Chondrocyte (in vitro differentiated cells): ENCODE data around the gene ATAD5. TPM values are rescaled to one million over a fixed set of nuclear protein-coding genes. Genes with fewer than 3 reads are reported as not detected.
"Not testable (repeated sequence)": the region's sequence is repeated elsewhere in the genome, so short reads cannot be mapped to it uniquely, and the experiment has no call there.

Source experiments
- DNase-seq: peaks from one replicate; pipeline ENCODE4 v3.0.0; 2021; ENCODE audit warnings: mixed read lengths, low spot score
- H3K27ac Mint-ChIP-seq: one replicate; pipeline ENCODE4 v1.8.0; 2021; ENCODE audit warnings: mild to moderate bottlenecking, moderate library complexity, mixed read lengths; ENCODE audit not compliant: unreplicated experiment
- H3K27me3 Mint-ChIP-seq: 2 replicates; pipeline ENCODE4 v1.8.0; 2021; ENCODE audit warnings: low read depth, mixed read lengths
- H3K36me3 Mint-ChIP-seq: 2 replicates; pipeline ENCODE4 v1.8.0; 2021; ENCODE audit warnings: low read depth, mixed read lengths
- H3K4me1 Mint-ChIP-seq: 2 replicates; pipeline ENCODE4 v1.8.0; 2021; ENCODE audit warnings: low read depth, mild to moderate bottlenecking, mixed read lengths
- H3K4me3 Mint-ChIP-seq: one replicate; pipeline ENCODE4 v1.8.0; 2021; ENCODE audit warnings: mild to moderate bottlenecking, moderate library complexity, mixed read lengths; ENCODE audit not compliant: unreplicated experiment
- H3K9me3 Mint-ChIP-seq: 2 replicates; pipeline ENCODE4 v1.8.0; 2021; ENCODE audit warnings: low read depth, mixed read lengths
- total RNA-seq: library from RNA; stranded (reverse); gene quantifications from 3 replicates; pipeline ENCODE4 v1.2.1, GENCODE V29; 2021
- TF ChIP-seq, protein P1 (sequence below): fragments of 200-600 bp; sonication (generic); IDR thresholded peaks from 2 replicates; pipeline ENCODE4 v1.5.0; 2021; ENCODE audit warnings: antibody characterized with exemption, mild to moderate bottlenecking, moderate library complexity

Gene ATAD5
- total RNA-seq, 1 donor from 2014 or later, result 1.4 TPM

DNA sequence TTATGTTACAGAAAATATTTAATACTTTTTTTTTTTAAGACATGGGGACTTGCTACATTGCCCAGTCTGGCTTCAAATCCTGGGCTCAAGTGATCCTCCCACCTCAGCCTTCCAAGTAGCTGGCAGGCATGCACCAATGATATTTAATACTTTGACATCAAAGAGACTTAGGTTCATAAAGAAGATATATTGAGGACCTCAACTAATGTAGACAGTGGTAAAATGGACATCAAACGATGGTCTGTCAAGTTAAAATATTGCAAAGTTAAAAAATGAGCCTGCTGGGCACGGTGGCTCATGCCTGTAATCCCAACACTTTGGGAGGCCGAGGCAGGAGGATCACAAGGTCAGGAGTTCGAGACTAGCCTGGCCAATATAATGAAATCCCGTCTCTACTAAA, 65.5 kb downstream of the ATAD5 start:
- TF ChIP-seq, protein P1, sequence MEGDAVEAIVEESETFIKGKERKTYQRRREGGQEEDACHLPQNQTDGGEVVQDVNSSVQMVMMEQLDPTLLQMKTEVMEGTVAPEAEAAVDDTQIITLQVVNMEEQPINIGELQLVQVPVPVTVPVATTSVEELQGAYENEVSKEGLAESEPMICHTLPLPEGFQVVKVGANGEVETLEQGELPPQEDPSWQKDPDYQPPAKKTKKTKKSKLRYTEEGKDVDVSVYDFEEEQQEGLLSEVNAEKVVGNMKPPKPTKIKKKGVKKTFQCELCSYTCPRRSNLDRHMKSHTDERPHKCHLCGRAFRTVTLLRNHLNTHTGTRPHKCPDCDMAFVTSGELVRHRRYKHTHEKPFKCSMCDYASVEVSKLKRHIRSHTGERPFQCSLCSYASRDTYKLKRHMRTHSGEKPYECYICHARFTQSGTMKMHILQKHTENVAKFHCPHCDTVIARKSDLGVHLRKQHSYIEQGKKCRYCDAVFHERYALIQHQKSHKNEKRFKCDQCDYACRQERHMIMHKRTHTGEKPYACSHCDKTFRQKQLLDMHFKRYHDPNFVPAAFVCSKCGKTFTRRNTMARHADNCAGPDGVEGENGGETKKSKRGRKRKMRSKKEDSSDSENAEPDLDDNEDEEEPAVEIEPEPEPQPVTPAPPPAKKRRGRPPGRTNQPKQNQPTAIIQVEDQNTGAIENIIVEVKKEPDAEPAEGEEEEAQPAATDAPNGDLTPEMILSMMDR, result no peak
- no peaks in the 10 kb centered on the region for H3K9me3 Mint-ChIP-seq
- H3K27ac Mint-ChIP-seq, result no peak overlapping the region

DNA sequence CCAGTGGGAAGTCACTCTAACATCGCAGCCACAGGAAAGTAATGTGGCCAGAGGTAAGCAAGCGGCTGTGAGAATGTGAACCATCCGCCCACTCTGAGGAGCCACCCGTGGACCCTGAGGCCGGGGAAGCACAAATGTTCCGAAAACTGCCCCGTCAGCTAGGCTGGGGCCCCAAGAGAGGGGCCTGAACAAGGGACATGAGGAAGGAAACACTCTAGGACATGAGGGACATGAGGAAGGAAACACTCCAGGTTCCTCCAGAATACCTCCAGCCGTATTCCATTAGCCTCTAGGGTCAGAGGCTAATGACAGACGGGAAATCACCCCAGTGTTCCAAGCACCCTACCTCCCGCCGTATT, 74.0 kb downstream of the ATAD5 start:
- peak overlapping the region; percentile 99 for H3K4me3 Mint-ChIP-seq
- H3K27me3 Mint-ChIP-seq, result no peaks in the 10 kb centered on the region
- H3K27ac Mint-ChIP-seq, result peak overlapping the region; percentile 97
- no peaks in the 10 kb centered on the region for H3K9me3 Mint-ChIP-seq
- no peak for DNase-seq
- peaks cover 23% of the 10 kb centered on the region for H3K4me1 Mint-ChIP-seq
- TF ChIP-seq, protein P1, result no peak
- H3K36me3 Mint-ChIP-seq, result peaks cover 5% of the 10 kb centered on the region

More for the DNA sequence above, 65.5 kb downstream of the ATAD5 start:
- DNase-seq, result no peak
- peaks cover 3% of the 10 kb centered on the region for H3K36me3 Mint-ChIP-seq
- no peaks in the 10 kb centered on the region for H3K27me3 Mint-ChIP-seq
- H3K4me3 Mint-ChIP-seq, result no peak overlapping the region
- H3K4me1 Mint-ChIP-seq, result no peaks in the 10 kb centered on the region

DNA sequence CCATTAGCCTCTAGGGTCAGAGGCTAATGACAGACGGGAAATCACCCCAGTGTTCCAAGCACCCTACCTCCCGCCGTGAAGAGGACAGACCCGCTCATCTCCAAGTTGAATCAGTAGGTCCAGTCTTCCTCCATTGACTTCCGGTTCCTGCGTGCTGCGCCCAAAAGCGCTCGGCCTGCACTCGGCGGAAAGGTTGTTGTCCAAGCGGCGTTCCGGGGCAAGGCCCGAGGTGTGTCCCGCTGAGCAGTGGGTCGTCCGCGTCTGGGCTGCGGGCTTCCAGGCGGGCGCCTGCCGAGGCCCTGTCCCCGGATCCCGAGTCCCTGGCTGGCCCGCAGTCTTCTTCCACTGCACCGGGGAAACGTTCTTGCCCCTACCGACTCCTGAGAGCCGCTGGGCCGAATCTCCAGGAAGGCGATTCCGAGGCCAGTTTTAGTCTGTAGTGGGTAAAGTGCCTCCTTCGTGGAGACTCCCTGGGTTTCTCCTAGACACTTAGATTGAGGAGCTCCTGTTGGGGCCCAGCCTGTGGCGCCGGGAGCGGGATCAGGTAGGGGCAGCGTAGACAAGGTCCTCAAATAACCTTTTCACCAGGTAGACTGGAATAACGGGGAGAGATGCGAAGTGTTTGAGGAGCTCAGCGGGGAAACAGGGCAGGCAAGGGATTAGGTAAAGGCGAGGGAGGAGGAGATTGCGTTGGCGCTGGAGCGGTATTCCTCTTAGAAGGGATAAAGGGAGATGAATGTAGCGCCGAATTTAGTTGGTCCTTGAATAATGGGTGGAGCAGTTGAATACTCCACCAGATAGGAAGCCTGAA, 74.5 kb downstream of the ATAD5 start, which contains the start of gene TEFM:
TSS of gene TEFM (minus strand) at position 138 of the 811 bp plus-strand sequence. CDS start at position 98, 40 bp downstream.
- Mint-ChIP-seq H3K9me3 (no peaks in the 10 kb centered on the region), H3K27me3 (no peaks in the 10 kb centered on the region), H3K27ac (peak within 1 kb of the TSS; percentile 97), H3K4me3 (peak within 1 kb of the TSS; percentile 99), H3K4me1 (peaks cover 23% of the 10 kb centered on the region), H3K36me3 (peaks cover 5% of the 10 kb centered on the region)
- TF ChIP-seq, protein P1, result peak; percentile 17
- peak; percentile 98 for DNase-seq

DNA sequence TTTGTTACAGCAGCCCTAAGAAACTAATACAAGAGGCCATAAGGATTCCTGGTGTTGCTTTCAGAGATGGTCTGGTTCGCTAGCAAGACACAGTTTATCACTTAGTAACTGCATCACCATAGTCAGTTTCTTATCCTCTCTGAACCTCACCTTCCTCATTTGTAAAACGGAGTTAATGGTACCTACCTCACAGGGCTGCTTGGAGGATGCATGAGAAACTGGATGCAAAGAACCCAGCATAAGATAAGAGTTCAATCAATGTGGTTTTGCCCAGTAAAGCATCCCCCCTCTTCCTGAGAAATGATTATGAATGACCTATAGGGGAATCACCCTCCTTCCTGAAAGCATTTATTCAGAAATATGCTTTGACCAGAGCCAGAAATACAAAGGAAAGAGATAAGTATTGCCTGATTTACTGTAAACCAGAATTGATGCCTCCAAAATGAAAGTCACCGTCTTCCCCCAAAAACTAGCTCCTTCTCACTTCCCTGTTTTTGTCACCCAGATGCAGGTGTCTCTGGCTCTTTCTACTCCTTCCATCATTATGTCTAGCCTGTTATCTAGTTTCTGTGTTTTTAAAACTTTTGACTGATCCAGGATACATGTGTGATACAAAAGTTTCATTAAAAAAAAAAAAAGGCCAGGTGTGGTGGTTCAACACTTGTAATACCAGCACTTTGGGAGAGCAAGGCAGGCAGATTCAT, 77.1 kb downstream of the ATAD5 start:
- peaks cover 19% of the 10 kb centered on the region for H3K4me1 Mint-ChIP-seq
- no peaks in the 10 kb centered on the region for H3K36me3 Mint-ChIP-seq
- H3K4me3 Mint-ChIP-seq, result no peak overlapping the region
- no peaks in the 10 kb centered on the region for H3K9me3 Mint-ChIP-seq
- no peak for DNase-seq
- H3K27ac Mint-ChIP-seq, result no peak overlapping the region
- H3K27me3 Mint-ChIP-seq, result no peaks in the 10 kb centered on the region
- TF ChIP-seq, protein P1, result no peak

DNA sequence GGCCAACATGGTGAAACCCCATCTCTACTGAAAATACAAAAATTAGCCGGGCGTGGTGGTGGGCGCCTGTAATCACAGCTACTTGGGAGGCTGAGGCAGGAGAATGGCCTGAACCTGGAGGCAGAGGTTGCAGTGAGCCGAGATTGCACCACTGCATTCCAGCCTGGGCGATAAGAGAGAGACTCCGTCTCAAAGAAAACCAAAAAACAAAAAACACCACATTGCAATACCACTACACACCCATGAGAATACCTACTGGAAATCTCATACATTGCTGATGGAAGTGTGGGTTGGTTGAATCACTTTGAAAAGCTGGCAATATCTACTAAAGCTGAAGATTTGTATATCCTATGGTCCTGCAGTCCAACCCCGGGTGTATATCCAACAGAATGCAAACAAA, 78.4 kb downstream of the ATAD5 start:
- not testable (repeated sequence) for DNase-seq, H3K36me3 Mint-ChIP-seq, H3K4me3 Mint-ChIP-seq, H3K27me3 Mint-ChIP-seq, H3K27ac Mint-ChIP-seq, H3K9me3 Mint-ChIP-seq
- H3K4me1 Mint-ChIP-seq, result peaks cover 15% of the 10 kb centered on the region
